PC-3 (cell line): ENCODE data around the gene MTCL1. TPM values are rescaled to one million over a fixed set of nuclear protein-coding genes. Genes with fewer than 3 reads are reported as not detected.

Source experiments
- ATAC-seq: fragments of 200-7000 bp; cut with Tn5 transposase; 2 replicates; pipeline ENCODE4 v1.9.1; 2020; ENCODE audit warnings: mild to moderate bottlenecking, moderate library complexity
- BruUV-seq: library from RNA; stranded (reverse); fragments of 400-500 nt; replicated peaks from 2 replicates; lab custom pipeline; 2021; lab: Mats Ljungman, UMichigan
- CTCF ChIA-PET: fragments of 300-600 bp; sonication (Branson Sonifier 250); formaldehyde crosslinking; loops from one replicate; lab custom pipeline; 2022; ENCODE audit warnings: antibody characterized with exemption; lab: Charles Lee
- POLR2A ChIA-PET: fragments of 300-600 bp; sonication (Branson Sonifier 250); formaldehyde crosslinking; loops from one replicate; lab custom pipeline; 2022; ENCODE audit warnings: antibody characterized with exemption; ENCODE audit not compliant: unreplicated experiment; lab: Charles Lee
- DNase-seq: peaks from one replicate; pipeline ENCODE4 v3.0.0-alpha.2; 2015
- H2AFZ ChIP-seq: fragments of 300-600 bp; sonication (generic); 2 replicates; pipeline ENCODE4 v1.6.0; 2016; ENCODE audit warnings: antibody characterized with exemption, low read length
- H3F3A ChIP-seq: fragments of 300-600 bp; sonication (generic); one replicate; pipeline ENCODE4 v1.6.0; 2017; ENCODE audit warnings: antibody characterized with exemption, low read length, control low read depth, mild to moderate bottlenecking; ENCODE audit not compliant: unreplicated experiment
- H3K27ac ChIP-seq: fragments of 300-600 bp; sonication (generic); 2 replicates; pipeline ENCODE4 v1.5.1; 2016; ENCODE audit warnings: mild to moderate bottlenecking, low read length
- H3K27me3 ChIP-seq: fragments of 300-600 bp; sonication (generic); 2 replicates; pipeline ENCODE4 v1.6.1; 2016; ENCODE audit warnings: low read length, mixed read lengths
- H3K36me3 ChIP-seq: fragments of 300-600 bp; sonication (generic); 2 replicates; pipeline ENCODE4 v1.6.1; 2016; ENCODE audit warnings: low read depth, mixed run types, low read length, mixed read lengths
- H3K4me1 ChIP-seq: fragments of 300-600 bp; sonication (generic); 2 replicates; pipeline ENCODE4 v1.5.1; 2016; ENCODE audit warnings: low read length; ENCODE audit not compliant: insufficient read depth
- H3K4me2 ChIP-seq: fragments of 300-600 bp; sonication (generic); 2 replicates; pipeline ENCODE4 v1.6.0; 2016; ENCODE audit warnings: low read length
- H3K4me3 ChIP-seq: fragments of 300-600 bp; sonication (generic); 2 replicates; pipeline ENCODE4 v1.5.1; 2016; ENCODE audit warnings: mild to moderate bottlenecking, low read length, mixed read lengths
- H3K79me2 ChIP-seq: fragments of 300-600 bp; sonication (generic); 2 replicates; pipeline ENCODE4 v1.6.1; 2017; ENCODE audit warnings: low read length, mixed read lengths
- H3K9ac ChIP-seq: fragments of 300-600 bp; sonication (generic); 2 replicates; pipeline ENCODE4 v1.6.0; 2016; ENCODE audit warnings: mild to moderate bottlenecking, low read length
- H3K9me2 ChIP-seq: fragments of 300-600 bp; sonication (generic); replicated peaks from 2 replicates; pipeline ENCODE4 v1.6.1; 2016; ENCODE audit warnings: mixed run types, low read length, mixed read lengths
- H3K9me3 ChIP-seq: fragments of 300-600 bp; sonication (generic); 2 replicates; pipeline ENCODE4 v1.6.1; 2016; ENCODE audit warnings: low read length, mixed read lengths
- H4K20me1 ChIP-seq: fragments of 300-600 bp; sonication (generic); 2 replicates; pipeline ENCODE4 v1.6.1; 2016; ENCODE audit warnings: low read length, mixed read lengths
- EZH2 ChIP-seq: fragments of 300-600 bp; sonication (generic); IDR thresholded peaks from one replicate; pipeline ENCODE4 v1.6.1; 2017; ENCODE audit warnings: antibody characterized with exemption, mild to moderate bottlenecking, low read length; ENCODE audit not compliant: unreplicated experiment
- EZH2phosphoT487 ChIP-seq: fragments of 300-600 bp; sonication (generic); IDR thresholded peaks from 2 replicates; pipeline ENCODE4 v1.6.1; 2018; ENCODE audit warnings: mild to moderate bottlenecking, antibody characterized with exemption, low read length, borderline replicate concordance
- intact Hi-C: fragments of 100-400 bp; cut with micrococcal nuclease; formaldehyde crosslinking; loops from 2 replicates; pipeline ENCODE4 v1.9.0; 2023
- total RNA-seq: library from RNA; depleted of rRNA; stranded (reverse); fragments of >200 nt; gene quantifications from 2 replicates; pipeline ENCODE4 v1.2.3, GENCODE V29; 2014
- TF ChIP-seq, protein P1 (sequence below): fragments of 300-600 bp; sonication (generic); conservative IDR thresholded peaks from 2 replicates; pipeline ENCODE4 v1.5.1; 2017; ENCODE audit warnings: antibody characterized with exemption, low read depth, mild to moderate bottlenecking, low read length

MTCL1 gene
- total RNA-seq, 1 experiment from 2014 or later = 33.1 TPM

DNA sequence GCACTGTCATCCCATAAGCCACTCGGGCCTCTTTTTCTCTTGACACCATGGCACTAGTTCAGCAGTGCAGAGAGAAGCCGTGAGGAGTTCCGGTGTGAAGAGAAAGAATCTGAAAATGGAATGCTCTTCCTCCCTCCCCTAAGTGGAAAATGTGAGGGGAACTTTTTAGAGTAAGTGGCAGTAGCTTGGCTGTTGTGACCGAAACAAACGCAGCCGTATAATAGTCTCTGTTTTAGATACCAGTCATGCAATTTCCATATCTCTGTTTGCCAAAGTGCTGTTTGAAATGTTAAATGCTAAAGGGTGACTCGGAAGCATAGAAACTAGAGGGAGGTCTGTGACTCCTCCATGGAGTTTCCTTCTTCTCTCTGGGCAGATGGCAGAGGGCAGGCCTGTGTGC, 122.9 kb downstream of the MTCL1 start:
- no TSS peak for BruUV-seq
- POLR2A ChIA-PET = no interaction called here
- CTCF ChIA-PET = no interaction called here

GRCh38 chr18:8828798-8829197, 123.4 kb downstream of the MTCL1 start:
- POLR2A ChIA-PET = no interaction called here
- no peaks in the 10 kb centered on the region for H3K9me3 ChIP-seq
- H2AFZ ChIP-seq = no peak overlapping the region
- no peak overlapping the region for H3K9ac ChIP-seq
- CTCF ChIA-PET = no interaction called here
- H4K20me1 ChIP-seq = no peaks in the 10 kb centered on the region
- H3K27ac ChIP-seq = no peak overlapping the region
- H3K79me2 ChIP-seq = no peaks in the 10 kb centered on the region
- intact Hi-C loops = no loop called here
- ATAC-seq = no peak
- H3F3A ChIP-seq = no peaks in the 10 kb centered on the region
- DNase-seq = no peak
- no peak overlapping the region for H3K4me2 ChIP-seq
- no peaks in the 10 kb centered on the region for H3K4me1 ChIP-seq
- no peaks in the 10 kb centered on the region for H3K9me2 ChIP-seq
- no peaks in the 10 kb centered on the region for H3K27me3 ChIP-seq
- BruUV-seq = no TSS peak
- TF ChIP-seq, protein P1, sequence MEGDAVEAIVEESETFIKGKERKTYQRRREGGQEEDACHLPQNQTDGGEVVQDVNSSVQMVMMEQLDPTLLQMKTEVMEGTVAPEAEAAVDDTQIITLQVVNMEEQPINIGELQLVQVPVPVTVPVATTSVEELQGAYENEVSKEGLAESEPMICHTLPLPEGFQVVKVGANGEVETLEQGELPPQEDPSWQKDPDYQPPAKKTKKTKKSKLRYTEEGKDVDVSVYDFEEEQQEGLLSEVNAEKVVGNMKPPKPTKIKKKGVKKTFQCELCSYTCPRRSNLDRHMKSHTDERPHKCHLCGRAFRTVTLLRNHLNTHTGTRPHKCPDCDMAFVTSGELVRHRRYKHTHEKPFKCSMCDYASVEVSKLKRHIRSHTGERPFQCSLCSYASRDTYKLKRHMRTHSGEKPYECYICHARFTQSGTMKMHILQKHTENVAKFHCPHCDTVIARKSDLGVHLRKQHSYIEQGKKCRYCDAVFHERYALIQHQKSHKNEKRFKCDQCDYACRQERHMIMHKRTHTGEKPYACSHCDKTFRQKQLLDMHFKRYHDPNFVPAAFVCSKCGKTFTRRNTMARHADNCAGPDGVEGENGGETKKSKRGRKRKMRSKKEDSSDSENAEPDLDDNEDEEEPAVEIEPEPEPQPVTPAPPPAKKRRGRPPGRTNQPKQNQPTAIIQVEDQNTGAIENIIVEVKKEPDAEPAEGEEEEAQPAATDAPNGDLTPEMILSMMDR = no peak
- no peak overlapping the region for H3K4me3 ChIP-seq
- H3K36me3 ChIP-seq = no peaks in the 10 kb centered on the region

More for the DNA sequence above, 122.9 kb downstream of the MTCL1 start:
- H3K79me2 ChIP-seq = no peaks in the 10 kb centered on the region
- ATAC-seq = no peak
- TF ChIP-seq, protein P1 = no peak
- TF ChIP-seq EZH2phosphoT487 = no peak
- no peak for TF ChIP-seq EZH2
- H4K20me1 ChIP-seq = no peaks in the 10 kb centered on the region
- no peak for DNase-seq
- no peak overlapping the region for H3K9ac ChIP-seq
- no peaks in the 10 kb centered on the region; the same call in 1 of the 2 replicates for H3K36me3 ChIP-seq
- H3K4me1 ChIP-seq = no peaks in the 10 kb centered on the region
- no peak overlapping the region for H3K27ac ChIP-seq
- no peaks in the 10 kb centered on the region for H3K9me3 ChIP-seq
- H3F3A ChIP-seq = no peaks in the 10 kb centered on the region
- H3K4me2 ChIP-seq = no peak overlapping the region
- no peak overlapping the region for H3K4me3 ChIP-seq
- no peaks in the 10 kb centered on the region for H3K27me3 ChIP-seq
- H2AFZ ChIP-seq = no peak overlapping the region
- intact Hi-C loops = no loop called here
- no peaks in the 10 kb centered on the region for H3K9me2 ChIP-seq

DNA sequence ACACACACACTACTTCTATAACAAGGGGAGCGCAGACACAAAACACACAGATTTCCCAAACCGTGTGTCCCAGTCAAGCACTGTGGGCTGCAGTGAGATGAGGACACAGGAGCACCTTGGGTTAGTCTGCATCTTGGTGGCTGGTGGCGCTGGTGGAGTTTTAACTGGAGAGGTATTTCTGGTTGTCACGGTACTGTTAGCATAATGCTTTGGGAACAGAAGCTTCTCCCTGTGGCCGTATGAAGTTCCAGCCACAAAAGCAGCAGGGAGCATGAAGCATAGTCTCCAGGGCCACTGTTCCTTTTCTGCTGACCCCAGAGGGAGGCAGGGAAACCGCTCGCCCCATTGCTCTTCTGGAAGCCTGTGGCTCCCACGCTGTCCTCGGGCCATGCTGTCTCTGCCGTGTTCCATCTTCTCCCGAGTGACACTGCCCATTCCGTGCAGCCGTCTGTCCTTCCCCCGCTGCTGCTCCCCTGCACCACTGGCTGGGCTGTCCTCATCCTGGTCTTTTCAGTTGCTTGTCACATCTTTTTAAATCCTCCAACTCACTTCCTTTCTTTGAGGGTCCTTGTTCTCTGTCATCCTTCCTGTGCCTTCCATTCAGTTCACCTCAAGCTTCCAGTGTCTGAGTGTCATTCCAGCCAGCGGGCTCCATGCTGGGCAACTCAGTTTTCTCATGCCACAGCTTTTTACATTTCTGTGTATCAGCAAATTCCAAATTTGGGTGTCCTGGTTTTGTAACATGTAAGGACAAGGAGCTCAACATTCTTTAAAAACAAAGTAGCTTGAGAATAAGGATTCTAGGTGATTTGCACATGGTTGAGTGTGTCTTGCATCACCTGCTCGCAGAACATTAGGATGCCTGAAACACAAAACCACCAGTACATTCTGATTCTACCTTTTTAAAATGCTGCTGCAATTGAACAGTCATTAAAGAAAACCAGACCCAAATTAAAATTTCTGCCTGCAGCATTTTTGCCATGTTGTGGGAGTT, 125.0 kb downstream of the MTCL1 start:
- H3K36me3 ChIP-seq = no peaks in the 10 kb centered on the region
- no peaks in the 10 kb centered on the region for H3K9me3 ChIP-seq
- no peak overlapping the region for H3K4me3 ChIP-seq
- POLR2A ChIA-PET = no interaction called here
- H4K20me1 ChIP-seq = no peaks in the 10 kb centered on the region
- H3K9me2 ChIP-seq = no peaks in the 10 kb centered on the region
- no peak for ATAC-seq
- CTCF ChIA-PET = no interaction called here
- BruUV-seq = no TSS peak
- H2AFZ ChIP-seq = no peak overlapping the region
- no peak for DNase-seq
- H3K4me1 ChIP-seq = no peaks in the 10 kb centered on the region
- no peak for TF ChIP-seq EZH2
- TF ChIP-seq, protein P1 = no peak
- no peak for TF ChIP-seq EZH2phosphoT487
- H3K79me2 ChIP-seq = no peaks in the 10 kb centered on the region
- H3K4me2 ChIP-seq = no peak overlapping the region
- intact Hi-C loops = no loop called here
- H3F3A ChIP-seq = no peaks in the 10 kb centered on the region
- no peak overlapping the region for H3K9ac ChIP-seq
- no peak overlapping the region for H3K27ac ChIP-seq
- no peaks in the 10 kb centered on the region for H3K27me3 ChIP-seq
